ENCODE measurements around the gene CHKA. TPM values are rescaled to one million over a fixed set of nuclear protein-coding genes. Genes with fewer than 3 reads are reported as not detected.
A peak's percentile ranks its signal among the peaks of the same experiment; 100 is the strongest.

The CHKA gene
- total RNA-seq, 4 donors from 2014 or later: 7.8 to 21.4 (median 15.3) TPM

- Histone ChIP-seq H3K27me3 (no peaks in the 10 kb centered on the region), H3K4me3 (no peak overlapping the region), H3K27ac (no peak overlapping the region), H3K4me1 (no peaks in the 10 kb centered on the region), H3K9me3 (no peaks in the 10 kb centered on the region), H3K36me3 (peaks cover 21% of the 10 kb centered on the region)
- TF ChIP-seq CTCF (IDR thresholded peaks at IDR 0.05) (no peak), POLR2AphosphoS5 (IDR thresholded peaks at IDR 0.05) (no peak), EP300 (IDR thresholded peaks at IDR 0.05) (no peak), POLR2A (IDR thresholded peaks at IDR 0.05) (no peak)
- DNase-seq (ENCODE audit: low spot score in 2 of 2): no peak
- 95% methylated on average over 14 of the region's 14 CpGs for WGBS
Measured at GRCh38 chr11:68158580-68158979, 37.4 kb upstream of the CHKA start.

- H3K36me3 ChIP-seq: peaks cover 12% of the 10 kb centered on the region
- H3K9me3 ChIP-seq: no peaks in the 10 kb centered on the region
- no peaks in the 10 kb centered on the region for H3K4me1 ChIP-seq
- H3K27ac ChIP-seq: no peak overlapping the region
- H3K27me3 ChIP-seq: no peaks in the 10 kb centered on the region
- 90% methylated on average over 6 of the region's 8 CpGs for WGBS
- no peak overlapping the region for H3K4me3 ChIP-seq
- no peak for DNase-seq (ENCODE audit: low spot score in 2 of 2)
- TF ChIP-seq EP300 (IDR thresholded peaks at IDR 0.05): no peak
- TF ChIP-seq CTCF (IDR thresholded peaks at IDR 0.05): no peak
- TF ChIP-seq POLR2A (IDR thresholded peaks at IDR 0.05): no peak
- TF ChIP-seq POLR2AphosphoS5 (IDR thresholded peaks at IDR 0.05): no peak
Measured at GRCh38 chr11:68153742-68154141, 32.6 kb upstream of the CHKA start.

- peaks cover 21% of the 10 kb centered on the region for H3K4me1 ChIP-seq
- no peak overlapping the region for H3K27ac ChIP-seq
- no peaks in the 10 kb centered on the region for H3K27me3 ChIP-seq
- DNase-seq (ENCODE audit: low spot score in 2 of 2): peak in 1 of 2 donors; percentile 48
- no peaks in the 10 kb centered on the region for H3K9me3 ChIP-seq
- no peaks in the 10 kb centered on the region for H3K36me3 ChIP-seq
- TF ChIP-seq EP300 (IDR thresholded peaks at IDR 0.05): no peak
- no peak for TF ChIP-seq CTCF (IDR thresholded peaks at IDR 0.05)
- no peak for TF ChIP-seq POLR2AphosphoS5 (IDR thresholded peaks at IDR 0.05)
- no peak for TF ChIP-seq POLR2A (IDR thresholded peaks at IDR 0.05)
- 46% methylated on average over 7 of the region's 7 CpGs for WGBS
- H3K4me3 ChIP-seq: no peak overlapping the region
Measured at GRCh38 chr11:68150037-68150436, 28.8 kb upstream of the CHKA start.

- Histone ChIP-seq H3K36me3 (no peaks in the 10 kb centered on the region), H3K27ac (no peak overlapping the region), H3K4me1 (peaks cover 21% of the 10 kb centered on the region), H3K4me3 (no peak overlapping the region), H3K27me3 (no peaks in the 10 kb centered on the region), H3K9me3 (no peaks in the 10 kb centered on the region)
- DNase-seq (ENCODE audit: low spot score in 2 of 2): peak in 1 of 2 donors; percentile 29
- TF ChIP-seq POLR2AphosphoS5 (IDR thresholded peaks at IDR 0.05) (no peak), CTCF (IDR thresholded peaks at IDR 0.05) (no peak), EP300 (IDR thresholded peaks at IDR 0.05) (no peak), POLR2A (IDR thresholded peaks at IDR 0.05) (no peak)
- 69% methylated on average over 6 of the region's 6 CpGs for WGBS
Measured at GRCh38 chr11:68149417-68149816, 28.2 kb upstream of the CHKA start.

- no peaks in the 10 kb centered on the region for H3K27me3 ChIP-seq
- WGBS: 91% methylated on average over 7 of the region's 7 CpGs
- no peak overlapping the region for H3K4me3 ChIP-seq
- TF ChIP-seq EP300 (IDR thresholded peaks at IDR 0.05) (no peak), CTCF (IDR thresholded peaks at IDR 0.05) (no peak), POLR2A (IDR thresholded peaks at IDR 0.05) (no peak), POLR2AphosphoS5 (IDR thresholded peaks at IDR 0.05) (no peak)
- H3K27ac ChIP-seq: no peak overlapping the region
- H3K9me3 ChIP-seq: no peaks in the 10 kb centered on the region
- no peaks in the 10 kb centered on the region for H3K36me3 ChIP-seq
- DNase-seq (ENCODE audit: low spot score in 2 of 2): peak in 1 of 2 donors; percentile 72
- peaks cover 21% of the 10 kb centered on the region for H3K4me1 ChIP-seq
Measured at GRCh38 chr11:68148879-68149278, 27.7 kb upstream of the CHKA start.

Measured in suprapubic skin (tissue), 4 donors.